RWPE2 (cell line): ENCODE results near the gene PRADC1.

Source experiments
- ATAC-seq: fragments of 200-7000 bp; cut with Tn5 transposase; 3 replicates; pipeline ENCODE4 v1.9.1; 2021; ENCODE audit warnings: low read depth
- DNase-seq: peaks from one replicate; pipeline ENCODE4 v3.0.0-alpha.2; 2020; ENCODE audit warnings: low spot score
- H3K27ac ChIP-seq: fragments of 450-650 bp; 2 replicates; pipeline ENCODE4 v1.5.1; 2017; ENCODE audit warnings: mild to moderate bottlenecking; ENCODE audit not compliant: poor library complexity, severe bottlenecking
- H3K27me3 ChIP-seq: fragments of 250-450 bp; sonication (Bioruptor Pico); 2 replicates; pipeline ENCODE4 v1.5.1; 2021; ENCODE audit warnings: mild to moderate bottlenecking, moderate library complexity; ENCODE audit not compliant: insufficient read depth, poor library complexity, severe bottlenecking
- H3K36me3 ChIP-seq: fragments of 250-450 bp; sonication (Bioruptor Pico); 2 replicates; pipeline ENCODE4 v1.5.1; 2020; ENCODE audit warnings: low read depth, mild to moderate bottlenecking, moderate library complexity
- H3K4me1 ChIP-seq: fragments of 250-450 bp; sonication (Bioruptor Pico); 2 replicates; pipeline ENCODE4 v1.5.1; 2021; ENCODE audit warnings: mild to moderate bottlenecking, moderate library complexity; ENCODE audit not compliant: insufficient read depth, poor library complexity, severe bottlenecking
- H3K4me3 ChIP-seq: fragments of 250-450 bp; sonication (Bioruptor Pico); 2 replicates; pipeline ENCODE4 v1.5.1; 2021; ENCODE audit warnings: mild to moderate bottlenecking, moderate library complexity; ENCODE audit not compliant: severe bottlenecking
- H3K9me3 ChIP-seq: fragments of 250-450 bp; sonication (Bioruptor Pico); 2 replicates; pipeline ENCODE4 v1.5.1; 2021; ENCODE audit warnings: mild to moderate bottlenecking, moderate library complexity; ENCODE audit not compliant: severe bottlenecking
- CTCF ChIP-seq: fragments of 450-650 bp; IDR thresholded peaks from one replicate; pipeline ENCODE4 v1.5.1; 2017; ENCODE audit warnings: mild to moderate bottlenecking, moderate library complexity; ENCODE audit not compliant: poor library complexity, severe bottlenecking

PRADC1 gene

GRCh38 chr2:73246850-73247249, 13.8 kb upstream of the PRADC1 start:
- H3K27ac ChIP-seq = no peak overlapping the region
- DNase-seq (no peak), ATAC-seq (no peak)
- peaks cover 8% of the 10 kb centered on the region for H3K4me1 ChIP-seq
- H3K4me3 ChIP-seq = no peak overlapping the region
- H3K9me3 ChIP-seq = no peaks in the 10 kb centered on the region
- H3K27me3 ChIP-seq = no peaks in the 10 kb centered on the region
- TF ChIP-seq CTCF = no peak
- peaks cover 93% of the 10 kb centered on the region for H3K36me3 ChIP-seq

GRCh38 chr2:73244580-73244979, 11.5 kb upstream of the PRADC1 start:
- no peaks in the 10 kb centered on the region for H3K27me3 ChIP-seq
- H3K4me3 ChIP-seq = no peak overlapping the region
- H3K9me3 ChIP-seq = no peaks in the 10 kb centered on the region
- DNase-seq = no peak
- ATAC-seq = no peak
- H3K4me1 ChIP-seq = peaks cover 8% of the 10 kb centered on the region
- peak overlapping the region; percentile 26 for H3K27ac ChIP-seq
- peaks cover 96% of the 10 kb centered on the region for H3K36me3 ChIP-seq
- TF ChIP-seq CTCF = no peak

GRCh38 chr2:73243884-73244570, 11.0 kb upstream of the PRADC1 start:
- H3K36me3 ChIP-seq = peaks cover 96% of the 10 kb centered on the region
- H3K4me1 ChIP-seq = peaks cover 9% of the 10 kb centered on the region

GRCh38 chr2:73239776-73240175, 6.7 kb upstream of the PRADC1 start:
- Histone ChIP-seq H3K4me3 (no peak overlapping the region), H3K9me3 (no peaks in the 10 kb centered on the region), H3K36me3 (peaks cover 71% of the 10 kb centered on the region), H3K27ac (no peak overlapping the region), H3K27me3 (no peaks in the 10 kb centered on the region), H3K4me1 (peaks cover 21% of the 10 kb centered on the region)
- ATAC-seq (peak; percentile 30; the same call in 2 of the 3 replicates), DNase-seq (no peak)
- no peak for TF ChIP-seq CTCF

More at GRCh38 chr2:73243884-73244570, 11.0 kb upstream of the PRADC1 start:
- Histone ChIP-seq H3K4me3 (no peak overlapping the region), H3K27me3 (no peaks in the 10 kb centered on the region), H3K9me3 (no peaks in the 10 kb centered on the region), H3K27ac (peak overlapping the region; percentile 26)
- peak; percentile 94 for ATAC-seq
- TF ChIP-seq CTCF = no peak
- DNase-seq = peak; percentile 87

- no peaks in the 10 kb centered on the region for H3K9me3 ChIP-seq
- H3K27ac ChIP-seq = no peak overlapping the region
- H3K27me3 ChIP-seq = no peaks in the 10 kb centered on the region
- H3K4me1 ChIP-seq = peaks cover 21% of the 10 kb centered on the region
- H3K36me3 ChIP-seq = peaks cover 65% of the 10 kb centered on the region
- no peak overlapping the region for H3K4me3 ChIP-seq
- ATAC-seq (no peak), DNase-seq (no peak)
- TF ChIP-seq CTCF = no peak
These were observed 5.9 kb upstream of the PRADC1 start for GRCh38 chr2:73238976-73239375.
